IPS-18c (cell line): ENCODE results near the gene GLRX5.

ENCODE experiments used
- H3K4me3 ChIP-seq: 2 replicates; pipeline ENCODE4 v1.7.0; 2013; ENCODE audit warnings: low read depth, mild to moderate bottlenecking, low read length, moderate library complexity; ENCODE audit not compliant: insufficient read depth
- H3K9me3 ChIP-seq: one replicate; pipeline ENCODE4 v1.6.1; 2013; ENCODE audit warnings: mild to moderate bottlenecking, low read length, moderate library complexity; ENCODE audit not compliant: control insufficient read depth, insufficient read depth

The GLRX5 gene

GRCh38 chr14:95525999-95526398 is 8.9 kb upstream of the GLRX5 start:
- H3K9me3 ChIP-seq: no peaks in the 10 kb centered on the region
- no peak overlapping the region for H3K4me3 ChIP-seq

- Histone ChIP-seq H3K9me3 (no peaks in the 10 kb centered on the region), H3K4me3 (no peak overlapping the region)
Measured at GRCh38 chr14:95526483-95527386, 8.1 kb upstream of the GLRX5 start.

- Histone ChIP-seq H3K4me3 (no peak overlapping the region), H3K9me3 (no peaks in the 10 kb centered on the region)
Measured at GRCh38 chr14:95527387-95528002, 7.4 kb upstream of the GLRX5 start.

- H3K9me3 ChIP-seq: no peaks in the 10 kb centered on the region
- H3K4me3 ChIP-seq: no peak overlapping the region
Measured at GRCh38 chr14:95529216-95529615, 5.6 kb upstream of the GLRX5 start.

GRCh38 chr14:95530473-95531276 is 4.2 kb upstream of the GLRX5 start:
- Histone ChIP-seq H3K9me3 (no peaks in the 10 kb centered on the region), H3K4me3 (no peak overlapping the region)

- no peak overlapping the region for H3K4me3 ChIP-seq
Measured at GRCh38 chr14:95531473-95531872, 3.4 kb upstream of the GLRX5 start.

GRCh38 chr14:95531969-95532368 is 2.9 kb upstream of the GLRX5 start:
- Histone ChIP-seq H3K9me3 (no peaks in the 10 kb centered on the region), H3K4me3 (no peak overlapping the region)

More at GRCh38 chr14:95531473-95531872, 3.4 kb upstream of the GLRX5 start:
- H3K9me3 ChIP-seq: no peaks in the 10 kb centered on the region

GRCh38 chr14:95533391-95533821 is 1.4 kb upstream of the GLRX5 start:
- peak overlapping the region; percentile 94 for H3K4me3 ChIP-seq
- no peaks in the 10 kb centered on the region for H3K9me3 ChIP-seq

- peak overlapping the region; percentile 94 for H3K4me3 ChIP-seq
- H3K9me3 ChIP-seq: no peaks in the 10 kb centered on the region
Measured at GRCh38 chr14:95533822-95534221, 1.0 kb upstream of the GLRX5 start.

- H3K9me3 ChIP-seq: no peaks in the 10 kb centered on the region
Measured at GRCh38 chr14:95535226-95536021, 574 bp downstream of the GLRX5 start.

GRCh38 chr14:95536036-95536593 is 1.3 kb downstream of the GLRX5 start:
- Histone ChIP-seq H3K4me3 (peak overlapping the region; percentile 94), H3K9me3 (no peaks in the 10 kb centered on the region)

More at GRCh38 chr14:95535226-95536021, 574 bp downstream of the GLRX5 start:
- peak overlapping the region; percentile 94 for H3K4me3 ChIP-seq

- H3K9me3 ChIP-seq: no peaks in the 10 kb centered on the region
- H3K4me3 ChIP-seq: no peak overlapping the region
Measured at GRCh38 chr14:95536671-95537070, 1.8 kb downstream of the GLRX5 start.

- H3K4me3 ChIP-seq: no peak overlapping the region
Measured at GRCh38 chr14:95537298-95538089, 2.6 kb downstream of the GLRX5 start.

GRCh38 chr14:95538801-95539509 is 4.1 kb downstream of the GLRX5 start:
- no peak overlapping the region for H3K4me3 ChIP-seq
- no peaks in the 10 kb centered on the region for H3K9me3 ChIP-seq

More at GRCh38 chr14:95537298-95538089, 2.6 kb downstream of the GLRX5 start:
- H3K9me3 ChIP-seq: no peaks in the 10 kb centered on the region

- no peaks in the 10 kb centered on the region for H3K9me3 ChIP-seq
- no peak overlapping the region for H3K4me3 ChIP-seq
Measured at GRCh38 chr14:95540236-95540855, 5.5 kb downstream of the GLRX5 start.
